ENCODE measurements around the gene ATP8A1. TPM values are rescaled to one million over a fixed set of nuclear protein-coding genes. Genes with fewer than 3 reads are reported as not detected.
"Not testable (repeated sequence)": the region's sequence is repeated elsewhere in the genome, so short reads cannot be mapped to it uniquely, and the experiment has no call there.

Gene ATP8A1
- total RNA-seq, 6 donors from 2014 or later: 39.5 to 264 (median 144) TPM

DNA sequence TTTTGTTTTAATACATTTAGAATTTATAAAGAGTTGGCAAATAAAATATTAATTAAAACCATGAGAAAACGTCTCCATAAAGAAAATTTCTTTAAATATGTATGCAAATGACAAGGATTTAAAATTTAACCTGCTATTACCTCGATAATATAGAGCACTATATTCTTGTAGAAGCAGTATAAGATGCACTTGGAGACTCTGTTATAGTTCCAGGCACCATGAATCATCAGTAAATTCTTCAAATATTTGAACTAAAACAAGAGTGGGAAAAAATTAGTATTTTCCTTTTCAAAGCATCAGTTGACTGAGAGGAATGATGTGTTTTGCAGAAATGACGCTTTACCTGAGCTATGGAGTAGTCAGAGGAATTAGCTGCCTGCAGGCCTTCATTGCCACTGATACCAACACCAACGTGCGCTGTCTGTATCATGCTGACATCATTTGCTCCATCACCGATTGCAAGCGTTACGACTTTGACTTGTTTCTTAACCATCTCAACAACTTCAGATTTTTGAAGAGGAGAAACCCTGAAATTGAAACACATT lies 192.3 kb downstream of the ATP8A1 start:
- Histone ChIP-seq H3K4me3 (no peak overlapping the region), H3K27me3 (no peaks in the 10 kb centered on the region), H3K9me3 (no peaks in the 10 kb centered on the region), H3K27ac (no peak overlapping the region), H3K36me3 (peaks cover 0 to 27% (median 14%) of the 10 kb centered on the region in 4 donors), H3K4me1 (no peaks in the 10 kb centered on the region)
- TF ChIP-seq, protein P1, sequence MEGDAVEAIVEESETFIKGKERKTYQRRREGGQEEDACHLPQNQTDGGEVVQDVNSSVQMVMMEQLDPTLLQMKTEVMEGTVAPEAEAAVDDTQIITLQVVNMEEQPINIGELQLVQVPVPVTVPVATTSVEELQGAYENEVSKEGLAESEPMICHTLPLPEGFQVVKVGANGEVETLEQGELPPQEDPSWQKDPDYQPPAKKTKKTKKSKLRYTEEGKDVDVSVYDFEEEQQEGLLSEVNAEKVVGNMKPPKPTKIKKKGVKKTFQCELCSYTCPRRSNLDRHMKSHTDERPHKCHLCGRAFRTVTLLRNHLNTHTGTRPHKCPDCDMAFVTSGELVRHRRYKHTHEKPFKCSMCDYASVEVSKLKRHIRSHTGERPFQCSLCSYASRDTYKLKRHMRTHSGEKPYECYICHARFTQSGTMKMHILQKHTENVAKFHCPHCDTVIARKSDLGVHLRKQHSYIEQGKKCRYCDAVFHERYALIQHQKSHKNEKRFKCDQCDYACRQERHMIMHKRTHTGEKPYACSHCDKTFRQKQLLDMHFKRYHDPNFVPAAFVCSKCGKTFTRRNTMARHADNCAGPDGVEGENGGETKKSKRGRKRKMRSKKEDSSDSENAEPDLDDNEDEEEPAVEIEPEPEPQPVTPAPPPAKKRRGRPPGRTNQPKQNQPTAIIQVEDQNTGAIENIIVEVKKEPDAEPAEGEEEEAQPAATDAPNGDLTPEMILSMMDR (IDR thresholded peaks at IDR 0.05): no peak
- TF ChIP-seq POLR2AphosphoS5 (IDR thresholded peaks at IDR 0.05): no peak
- TF ChIP-seq EP300 (IDR thresholded peaks at IDR 0.05): no peak
- TF ChIP-seq POLR2A (IDR thresholded peaks at IDR 0.05): no peak
- ATAC-seq (ENCODE audit: low FRiP score in 2 of 2) (no peak), DNase-seq (no peak)
- 92% methylated on average over 8 of the region's 8 CpGs for WGBS, 2 donors

DNA sequence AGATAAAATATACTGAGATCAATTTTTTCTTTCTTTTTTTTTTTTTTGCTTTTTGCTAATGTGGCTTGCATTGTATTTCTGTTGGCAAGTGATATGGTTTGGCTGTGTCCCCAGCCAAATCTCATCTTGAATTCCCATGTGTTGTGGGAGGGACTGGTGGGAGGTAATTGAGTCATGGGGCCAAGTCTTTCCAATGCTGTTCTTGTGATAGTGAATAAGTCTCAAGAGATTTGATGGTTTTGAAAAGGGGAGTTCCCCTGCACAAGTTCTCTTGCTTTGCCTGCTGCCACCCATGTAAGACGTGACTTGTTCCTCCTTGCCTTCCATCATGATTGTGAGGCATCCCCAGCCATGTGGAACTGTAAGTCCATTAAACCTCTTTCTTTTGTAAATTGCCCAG lies 195.7 kb downstream of the ATP8A1 start:
- not testable (repeated sequence) for H3K4me3 ChIP-seq; DNase-seq; H3K27me3 ChIP-seq; H3K4me1 ChIP-seq; H3K9me3 ChIP-seq; ATAC-seq (ENCODE audit: low FRiP score in 2 of 2); H3K27ac ChIP-seq
- WGBS, 2 donors: 92 to 100% methylated on average over 1 of the region's 1 CpG
- peaks cover 0 to 27% (median 14%) of the 10 kb centered on the region in 4 donors for H3K36me3 ChIP-seq

DNA sequence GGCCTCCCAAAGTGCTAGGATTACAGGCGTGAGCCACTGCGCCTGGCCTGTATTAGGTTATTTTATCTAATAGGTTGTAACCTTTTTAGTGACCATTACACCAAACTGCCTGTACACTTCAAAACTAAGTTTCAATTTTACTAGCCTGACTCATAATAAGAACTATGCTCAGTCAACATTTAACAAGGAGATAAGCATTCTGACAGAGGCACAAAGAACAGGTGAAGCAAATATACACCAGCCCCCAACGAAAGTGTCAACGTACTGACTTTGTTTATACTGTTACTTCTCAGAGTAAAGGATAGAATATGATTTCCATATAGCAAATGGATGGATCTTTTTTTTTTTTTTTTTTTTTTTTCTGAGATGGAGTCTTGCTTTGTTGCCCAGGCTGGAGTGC lies 196.9 kb downstream of the ATP8A1 start:
- Histone ChIP-seq H3K4me1 (no peaks in the 10 kb centered on the region), H3K36me3 (peaks cover 0 to 26% (median 14%) of the 10 kb centered on the region in 4 donors), H3K27me3 (no peaks in the 10 kb centered on the region), H3K9me3 (no peaks in the 10 kb centered on the region), H3K4me3 (no peak overlapping the region), H3K27ac (no peak overlapping the region)
- no peak for TF ChIP-seq POLR2AphosphoS5 (IDR thresholded peaks at IDR 0.05)
- TF ChIP-seq, protein P1 (IDR thresholded peaks at IDR 0.05): no peak
- TF ChIP-seq EP300 (IDR thresholded peaks at IDR 0.05): no peak
- ATAC-seq (ENCODE audit: low FRiP score in 2 of 2) (no peak), DNase-seq (no peak)
- 61 to 74% methylated on average over 4 of the region's 4 CpGs for WGBS, 2 donors

DNA sequence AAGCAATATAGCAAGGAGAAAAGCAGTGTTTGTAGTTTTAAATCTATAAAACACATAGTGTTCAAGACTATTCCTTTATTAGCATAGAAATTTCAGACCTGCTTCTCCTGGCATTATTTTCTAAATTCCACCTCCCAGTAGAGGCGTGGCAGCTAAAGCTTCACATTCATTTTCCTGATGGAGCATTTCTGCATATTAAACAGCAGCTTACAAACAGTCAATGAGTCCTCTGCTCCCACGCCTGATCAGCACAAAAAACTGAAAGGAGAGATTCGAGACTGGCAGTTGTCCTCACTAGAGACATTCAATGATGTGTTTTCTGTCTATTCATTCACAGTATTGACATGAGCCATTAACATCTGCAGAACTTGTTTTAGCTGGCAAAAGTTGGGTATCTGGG lies 198.2 kb downstream of the ATP8A1 start:
- ATAC-seq (ENCODE audit: low FRiP score in 2 of 2): no peak
- Histone ChIP-seq H3K27me3 (no peaks in the 10 kb centered on the region), H3K4me1 (no peaks in the 10 kb centered on the region), H3K36me3 (peaks cover 0 to 14% (median 9%) of the 10 kb centered on the region in 4 donors), H3K4me3 (no peak overlapping the region), H3K27ac (no peak overlapping the region), H3K9me3 (no peaks in the 10 kb centered on the region)
- TF ChIP-seq, protein P1 (IDR thresholded peaks at IDR 0.05): no peak
- no peak for TF ChIP-seq POLR2A (IDR thresholded peaks at IDR 0.05)
- TF ChIP-seq POLR2AphosphoS5 (IDR thresholded peaks at IDR 0.05): no peak
- no peak for TF ChIP-seq EP300 (IDR thresholded peaks at IDR 0.05)
- no peak for DNase-seq
- 81 to 89% methylated on average over 3 of the region's 3 CpGs for WGBS, 2 donors

DNA sequence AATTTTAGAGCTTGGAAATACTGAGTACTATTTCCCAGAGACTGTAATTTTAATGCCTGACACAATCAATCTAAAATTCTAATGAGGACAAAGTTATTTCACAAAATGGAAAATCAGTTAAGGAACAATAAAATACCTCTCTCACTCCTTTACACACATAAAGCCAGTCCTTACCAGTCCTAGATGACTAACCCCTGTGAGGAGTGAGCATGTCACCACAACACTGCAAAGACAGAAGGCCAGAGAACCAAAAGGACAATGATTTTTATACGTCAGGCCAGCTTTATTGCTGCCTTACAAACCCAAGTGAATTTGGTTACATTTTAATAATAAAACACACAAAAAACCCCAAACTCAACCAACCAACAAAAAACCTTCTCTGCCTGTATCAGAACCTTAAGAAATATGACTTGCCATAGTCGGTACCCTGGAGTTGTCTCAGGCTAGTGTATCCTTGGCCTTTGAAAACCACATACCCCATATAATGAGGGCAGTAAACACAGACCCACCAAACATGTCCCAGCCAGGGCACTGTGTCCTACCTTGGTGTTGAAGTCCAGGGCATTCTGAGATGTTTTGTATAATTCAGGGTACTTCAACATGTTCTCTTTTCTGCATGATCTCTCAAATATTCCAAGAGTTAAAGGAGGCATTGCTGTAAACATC lies 202.0 kb downstream of the ATP8A1 start:
- 96 to 100% methylated on average over 2 of the region's 2 CpGs for WGBS, 2 donors
- no peaks in the 10 kb centered on the region for H3K27me3 ChIP-seq
- H3K9me3 ChIP-seq: no peaks in the 10 kb centered on the region
- DNase-seq (no peak), ATAC-seq (ENCODE audit: low FRiP score in 2 of 2) (no peak)
- H3K36me3 ChIP-seq: peaks cover 0 to 7% (median 6%) of the 10 kb centered on the region in 4 donors
- H3K4me3 ChIP-seq: no peak overlapping the region
- no peak overlapping the region for H3K27ac ChIP-seq
- TF ChIP-seq POLR2AphosphoS5 (IDR thresholded peaks at IDR 0.05): no peak
- no peaks in the 10 kb centered on the region for H3K4me1 ChIP-seq

DNA sequence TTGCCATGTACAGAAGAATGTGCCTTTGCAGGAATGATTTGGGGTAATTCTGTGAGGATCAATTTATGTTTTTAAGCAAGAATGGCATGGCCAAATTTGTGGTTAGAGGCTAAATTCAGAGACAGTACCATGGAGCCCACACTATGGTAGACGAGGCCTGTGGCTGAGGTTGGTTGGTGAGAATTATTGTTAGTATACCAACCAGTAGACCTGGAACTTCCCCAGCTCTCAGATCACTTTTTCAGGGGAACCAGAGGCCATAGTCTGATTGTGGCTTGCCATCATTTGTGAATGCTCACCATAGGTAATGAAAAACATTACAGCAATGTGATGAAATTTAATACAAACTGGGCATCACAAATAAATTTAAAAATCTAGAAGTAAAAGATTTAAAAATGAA lies 203.3 kb downstream of the ATP8A1 start:
- TF ChIP-seq, protein P1 (IDR thresholded peaks at IDR 0.05): no peak
- TF ChIP-seq POLR2A (IDR thresholded peaks at IDR 0.05) (no peak), POLR2AphosphoS5 (IDR thresholded peaks at IDR 0.05) (no peak), EP300 (IDR thresholded peaks at IDR 0.05) (no peak)
- Histone ChIP-seq H3K27me3 (no peaks in the 10 kb centered on the region), H3K4me3 (no peak overlapping the region), H3K4me1 (no peaks in the 10 kb centered on the region), H3K9me3 (no peaks in the 10 kb centered on the region), H3K27ac (no peak overlapping the region), H3K36me3 (peaks cover 0 to 7% (median 6%) of the 10 kb centered on the region in 4 donors)
- 94 to 95% methylated on average over 1 of the region's 1 CpG for WGBS, 2 donors
- DNase-seq (no peak), ATAC-seq (ENCODE audit: low FRiP score in 2 of 2) (no peak)

Measured in upper lobe of left lung (tissue), 6 donors.